ENCODE data around the gene TMC8. TPM values are rescaled to one million over a fixed set of nuclear protein-coding genes. Genes with fewer than 3 reads are reported as not detected.
A peak's percentile ranks its signal among the peaks of the same experiment; 100 is the strongest.

TMC8 gene
- total RNA-seq, 1 experiment from 2014 or later: 0.30 TPM

GRCh38 chr17:78174870-78175642 is 44.5 kb downstream of the TMC8 start:
- DNase-seq (ENCODE audit: extremely low read depth, low read depth): no peak

- DNase-seq (ENCODE audit: extremely low read depth, low read depth): no peak
Observed at GRCh38 chr17:78175643-78175981, 45.0 kb downstream of the TMC8 start.

GRCh38 chr17:78176548-78177025 is 46.0 kb downstream of the TMC8 start:
- peak; percentile 56 for DNase-seq (ENCODE audit: extremely low read depth, low read depth)

- DNase-seq (ENCODE audit: extremely low read depth, low read depth): no peak
Observed at GRCh38 chr17:78179372-78179771, 48.8 kb downstream of the TMC8 start.

- DNase-seq (ENCODE audit: extremely low read depth, low read depth): no peak
Observed at GRCh38 chr17:78180083-78180482, 49.5 kb downstream of the TMC8 start.

GRCh38 chr17:78180508-78180907 is 49.9 kb downstream of the TMC8 start:
- no peak for DNase-seq (ENCODE audit: extremely low read depth, low read depth)

- DNase-seq (ENCODE audit: extremely low read depth, low read depth): no peak
Observed at GRCh38 chr17:78182504-78182903, 51.9 kb downstream of the TMC8 start.

GRCh38 chr17:78183916-78184315 is 53.3 kb downstream of the TMC8 start:
- no peak for DNase-seq (ENCODE audit: extremely low read depth, low read depth)

GRCh38 chr17:78184351-78184750 is 53.8 kb downstream of the TMC8 start:
- DNase-seq (ENCODE audit: extremely low read depth, low read depth): no peak

- no peak for DNase-seq (ENCODE audit: extremely low read depth, low read depth)
Observed at GRCh38 chr17:78184868-78185267, 54.3 kb downstream of the TMC8 start.

- no peak for DNase-seq (ENCODE audit: extremely low read depth, low read depth)
Observed at GRCh38 chr17:78185981-78186691, 55.6 kb downstream of the TMC8 start.

GRCh38 chr17:78186692-78187595 is 56.4 kb downstream of the TMC8 start, which contains the start of the genes AFMID and TK1:
TSS of gene AFMID (plus strand) at chr17:78187362. CDS start at chr17:78187371, 9 bp downstream.
TSS of gene TK1 (minus strand) at chr17:78187052. CDS start at chr17:78186994, 58 bp downstream.
- DNase-seq (ENCODE audit: extremely low read depth, low read depth): peak; percentile 97

Other genes with a start within 250 kb of the TMC8 start
- 3.8 and 3.9 TPM in 2 replicates for gene TNRC6C, start 172.1 kb upstream of the TMC8 start, total RNA-seq (2014; rRNA removed; shearing (Covaris generic))
- gene TMC6, start 2.0 kb upstream of the TMC8 start, total RNA-seq (2014; rRNA removed; shearing (Covaris generic)): 17.2 TPM in 2 replicates
- gene C17orf99, start 15.6 kb downstream of the TMC8 start, total RNA-seq (2014; rRNA removed; shearing (Covaris generic)): not detected in 2 replicates
- gene SYNGR2, start 37.8 kb downstream of the TMC8 start, total RNA-seq (2014; rRNA removed; shearing (Covaris generic)): 61.7 and 68.8 TPM in 2 replicates
- 36.4 and 40.1 TPM in 2 replicates for gene TK1, start 56.3 kb downstream of the TMC8 start, total RNA-seq (2014; rRNA removed; shearing (Covaris generic))
- gene AFMID, start 56.6 kb downstream of the TMC8 start, total RNA-seq (2014; rRNA removed; shearing (Covaris generic)): 63.2 and 75.6 TPM in 2 replicates
- gene BIRC5, start 83.5 kb downstream of the TMC8 start, total RNA-seq (2014; rRNA removed; shearing (Covaris generic)): 138 and 149 TPM in 2 replicates
- not detected in 2 replicates for gene TMEM235, start 100.9 kb downstream of the TMC8 start, total RNA-seq (2014; rRNA removed; shearing (Covaris generic))
- 404 and 479 TPM in 2 replicates for gene SOCS3, start 229.3 kb downstream of the TMC8 start, total RNA-seq (2014; rRNA removed; shearing (Covaris generic))
- gene PGS1, start 247.9 kb downstream of the TMC8 start, total RNA-seq (2014; rRNA removed; shearing (Covaris generic)): 27.5 and 30.5 TPM in 2 replicates

Data from NCI-H460 (cell line).